SU-DHL-6 (cell line): ENCODE data around the gene FAM136A.
"Not testable (repeated sequence)": the region's sequence is repeated elsewhere in the genome, so short reads cannot be mapped to it uniquely, and the experiment has no call there.

ENCODE experiments used
- H2AFZ ChIP-seq: fragments of 200-600 bp; sonication (generic); 2 replicates; pipeline ENCODE4 v1.6.1; 2014; ENCODE audit warnings: low read depth, mild to moderate bottlenecking, moderate library complexity, mixed read lengths, antibody characterized with exemption, low read length; ENCODE audit not compliant: severe bottlenecking
- H3F3A ChIP-seq: fragments of 200-600 bp; shearing (Covaris generic); 2 replicates; pipeline ENCODE4 v1.6.0; 2016; ENCODE audit warnings: antibody characterized with exemption, mild to moderate bottlenecking; ENCODE audit not compliant: insufficient read depth
- H3K27ac ChIP-seq: fragments of 200-600 bp; sonication (generic); 2 replicates; pipeline ENCODE4 v1.5.1; 2016; ENCODE audit warnings: low read depth, mild to moderate bottlenecking, low read length, moderate library complexity, mixed read lengths
- H3K27me3 ChIP-seq: fragments of 200-600 bp; sonication (generic), shearing (Covaris generic); 2 replicates; pipeline ENCODE4 v1.6.0; 2014; ENCODE audit warnings: mild to moderate bottlenecking, low read length
- H3K36me3 ChIP-seq: fragments of 200-600 bp; sonication (generic); 2 replicates; pipeline ENCODE4 v1.6.1; 2014; ENCODE audit warnings: mild to moderate bottlenecking, low read length, mixed read lengths
- H3K4me2 ChIP-seq: fragments of 300-600, 200-600 bp; shearing (Covaris generic), sonication (generic); 2 replicates; pipeline ENCODE4 v1.6.0; 2014; ENCODE audit warnings: low read length, low read depth, mild to moderate bottlenecking; ENCODE audit not compliant: poor library complexity, severe bottlenecking
- H3K4me3 ChIP-seq: fragments of 200-600 bp; sonication (generic); 2 replicates; pipeline ENCODE4 v1.5.1; 2014; ENCODE audit warnings: antibody characterized with exemption, low read length, mild to moderate bottlenecking, mixed read lengths; ENCODE audit not compliant: insufficient read depth, poor library complexity, severe bottlenecking
- H3K79me2 ChIP-seq: fragments of 200-600 bp; sonication (generic); 2 replicates; pipeline ENCODE4 v1.6.1; 2014; ENCODE audit warnings: mild to moderate bottlenecking, low read length, moderate library complexity; ENCODE audit not compliant: insufficient read depth
- H3K9ac ChIP-seq: fragments of 200-600 bp; sonication (generic); 2 replicates; pipeline ENCODE4 v1.7.0; 2014; ENCODE audit warnings: mild to moderate bottlenecking, low read length
- H3K9me2 ChIP-seq: fragments of 200-600 bp; sonication (generic); replicated peaks from 2 replicates; pipeline ENCODE4 v1.6.1; 2014; ENCODE audit warnings: low read length; ENCODE audit not compliant: insufficient read depth
- H3K9me3 ChIP-seq: fragments of 200-600 bp; sonication (generic); 2 replicates; pipeline ENCODE4 v1.6.1; 2014; ENCODE audit warnings: low read length, mixed read lengths; ENCODE audit not compliant: insufficient read depth
- H4K20me1 ChIP-seq: fragments of 200-600 bp; sonication (generic); 2 replicates; pipeline ENCODE4 v1.6.1; 2014; ENCODE audit warnings: low read depth, mild to moderate bottlenecking, antibody characterized with exemption, low read length, moderate library complexity, mixed read lengths
- CTCF ChIP-seq: fragments of 200-600 bp; sonication (generic); IDR thresholded peaks from one replicate; pipeline ENCODE4 v1.5.1; 2017; ENCODE audit warnings: antibody characterized with exemption, mild to moderate bottlenecking, low read length, moderate library complexity; ENCODE audit not compliant: insufficient read depth, poor library complexity, severe bottlenecking
- EZH2phosphoT487 ChIP-seq: fragments of 200-600 bp; sonication (generic), shearing (Covaris generic); conservative IDR thresholded peaks from 2 replicates; pipeline ENCODE4 v1.6.1; 2018; ENCODE audit warnings: mild to moderate bottlenecking, antibody characterized with exemption, low read length, moderate library complexity, mixed read lengths

FAM136A gene

GRCh38 chr2:70270323-70270722, 31.5 kb downstream of the FAM136A start:
- TF ChIP-seq EZH2phosphoT487 (no peak), CTCF (no peak)

DNA sequence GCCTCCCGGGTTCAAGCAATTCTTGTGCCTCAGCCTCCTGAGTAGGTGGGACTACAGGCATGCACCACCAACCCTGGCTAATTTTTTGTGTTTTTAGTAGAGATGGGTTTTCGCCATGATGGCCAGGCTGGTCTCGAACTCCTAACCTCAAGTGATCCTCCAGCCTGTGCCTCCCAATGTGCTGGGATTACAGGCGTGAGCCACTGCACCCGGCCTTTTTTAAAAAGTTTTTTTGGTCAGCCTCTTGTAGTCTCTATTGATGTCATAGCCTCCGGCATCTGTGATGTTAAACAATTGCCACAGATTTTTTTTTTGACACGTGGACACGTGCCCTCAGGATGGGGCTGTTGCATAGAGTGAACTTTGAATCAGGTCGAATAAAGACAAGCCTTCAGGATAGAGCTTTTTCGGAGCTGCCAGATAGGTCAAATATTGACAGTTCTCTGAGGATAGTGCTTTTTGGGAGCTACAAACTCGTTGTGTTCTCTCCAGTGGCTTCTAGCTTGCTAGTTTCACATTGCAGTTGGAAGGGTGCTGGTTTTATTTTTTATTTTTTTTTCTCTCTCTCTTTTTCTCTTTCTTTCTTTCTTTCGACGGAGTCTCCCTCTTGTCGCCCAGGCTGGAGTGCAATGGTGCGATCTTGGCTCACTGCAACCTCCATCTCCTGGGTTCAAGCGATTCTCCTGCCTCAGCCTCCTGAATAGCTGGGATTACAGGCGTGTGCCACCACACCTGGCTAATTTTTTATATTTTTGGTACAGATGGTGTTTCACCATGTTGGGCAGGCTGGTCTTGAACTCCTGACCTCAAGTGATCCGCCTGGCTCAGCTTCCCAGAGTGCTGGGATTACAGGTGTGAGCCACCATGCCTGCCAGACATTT, 32.2 kb downstream of the FAM136A start:
- not testable (repeated sequence) for H3F3A ChIP-seq, H3K79me2 ChIP-seq, H3K36me3 ChIP-seq, H3K4me2 ChIP-seq, H3K27ac ChIP-seq, H3K9me3 ChIP-seq, H3K9me2 ChIP-seq, H4K20me1 ChIP-seq, H2AFZ ChIP-seq, H3K4me3 ChIP-seq, H3K9ac ChIP-seq, H3K27me3 ChIP-seq

More at GRCh38 chr2:70270323-70270722, 31.5 kb downstream of the FAM136A start:
- Histone ChIP-seq H3K9me2 (no peaks in the 10 kb centered on the region), H3K36me3 (no peaks in the 10 kb centered on the region; the same call in 1 of the 2 replicates), H3K27me3 (no peaks in the 10 kb centered on the region), H4K20me1 (no peaks in the 10 kb centered on the region), H3K79me2 (no peaks in the 10 kb centered on the region), H3K27ac (no peak overlapping the region), H3K9me3 (no peaks in the 10 kb centered on the region), H3K4me2 (no peak overlapping the region), H3K9ac (no peak overlapping the region), H2AFZ (no peak overlapping the region), H3F3A (no peaks in the 10 kb centered on the region), H3K4me3 (no peak overlapping the region)

GRCh38 chr2:70266925-70267324, 34.9 kb downstream of the FAM136A start:
- not testable (repeated sequence) for H3F3A ChIP-seq, H3K9ac ChIP-seq, H3K27ac ChIP-seq, H2AFZ ChIP-seq, H4K20me1 ChIP-seq, H3K36me3 ChIP-seq, H3K79me2 ChIP-seq, H3K4me3 ChIP-seq, H3K9me2 ChIP-seq, H3K4me2 ChIP-seq, H3K9me3 ChIP-seq, H3K27me3 ChIP-seq

DNA sequence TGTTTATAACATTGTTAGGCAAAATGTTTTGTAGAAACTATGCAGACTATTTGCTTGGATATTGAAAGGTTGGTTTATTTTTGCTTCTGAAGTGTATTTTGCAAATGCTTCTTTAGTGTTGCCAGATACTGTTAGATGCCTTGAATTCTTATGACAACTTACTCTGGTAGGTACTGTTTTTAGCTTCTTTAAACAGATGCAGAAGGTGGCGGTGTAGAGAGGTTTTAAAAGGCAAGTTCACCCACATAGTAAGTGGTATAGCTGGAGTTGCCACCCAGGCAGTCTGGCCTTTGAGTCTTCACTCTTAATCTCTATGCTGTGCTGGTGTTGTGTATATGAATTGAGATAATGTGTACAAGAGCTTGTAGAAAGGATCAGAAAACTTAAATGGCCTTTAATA, 40.4 kb downstream of the FAM136A start:
- Histone ChIP-seq H3K27ac (no peak overlapping the region), H3K36me3 (no peaks in the 10 kb centered on the region), H3K9me2 (no peaks in the 10 kb centered on the region), H3F3A (0 out of 2 replicates have a peak, but pooled peaks cover 7% of the 10 kb centered on the region), H3K4me2 (no peak overlapping the region), H2AFZ (no peak overlapping the region), H3K4me3 (no peak overlapping the region), H3K9ac (no peak overlapping the region), H3K79me2 (no peaks in the 10 kb centered on the region), H3K9me3 (no peaks in the 10 kb centered on the region), H3K27me3 (no peaks in the 10 kb centered on the region), H4K20me1 (no peaks in the 10 kb centered on the region)
- TF ChIP-seq EZH2phosphoT487: no peak
- no peak for TF ChIP-seq CTCF
